HG03558 (cell line): ENCODE results near the gene PHAF1.

ENCODE experiments used
- ATAC-seq: cut with Tn5 transposase; IDR thresholded peaks from one replicate; pipeline ENCODE4 v1.9.1; 2021; ENCODE audit warnings: moderate number of reproducible peaks; ENCODE audit not compliant: unreplicated experiment; ENCODE audit errors: extremely low read depth

The PHAF1 gene

GRCh38 chr16:67145746-67146145 is 36.0 kb downstream of the PHAF1 start:
- no peak for ATAC-seq

GRCh38 chr16:67146523-67147357 is 37.0 kb downstream of the PHAF1 start:
- ATAC-seq, result no peak

- no peak for ATAC-seq
Observed at GRCh38 chr16:67147437-67148140, 37.8 kb downstream of the PHAF1 start.

- ATAC-seq, result no peak
Observed at GRCh38 chr16:67148221-67148620, 38.5 kb downstream of the PHAF1 start.

- ATAC-seq, result no peak
Observed at GRCh38 chr16:67148656-67149275, 39.0 kb downstream of the PHAF1 start.

DNA sequence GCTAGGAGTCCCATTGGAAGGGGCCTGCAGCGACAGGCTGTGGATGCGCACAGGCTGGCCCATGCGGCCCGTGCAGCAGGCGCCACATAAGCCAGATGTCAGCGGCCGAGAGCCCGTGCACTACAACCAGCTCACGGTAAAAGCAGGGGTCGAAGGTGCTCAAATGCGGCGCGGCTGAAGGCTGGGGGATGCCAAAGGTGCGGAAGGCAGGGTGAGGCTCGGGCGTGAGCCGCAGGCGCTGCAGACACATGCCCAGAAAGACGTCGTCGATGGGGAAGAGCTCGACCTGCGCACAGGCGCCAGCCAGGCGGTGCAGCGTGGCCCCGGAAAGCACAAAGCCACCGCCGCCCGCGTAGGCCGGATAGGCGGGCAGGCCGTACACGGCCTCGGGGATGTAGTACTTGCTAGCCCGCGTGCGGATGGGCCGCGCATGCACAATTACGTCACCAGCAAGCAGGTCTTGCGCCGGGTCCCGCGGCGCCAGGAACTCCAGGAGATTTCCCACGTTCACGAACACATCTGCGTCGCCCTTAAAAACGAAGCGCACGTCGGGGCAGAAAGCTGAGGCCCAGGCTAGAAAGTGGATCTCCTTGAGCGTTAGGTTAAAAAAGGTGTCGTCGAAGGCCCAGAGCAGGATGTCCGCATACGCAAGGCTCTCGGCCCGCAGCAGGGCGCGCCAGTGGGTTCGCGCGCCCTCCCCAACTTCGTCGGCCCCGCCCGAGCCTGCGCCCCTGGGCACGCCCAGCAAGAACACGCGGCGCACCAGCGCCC is 39.7 kb downstream of the PHAF1 start:
- no peak for ATAC-seq

DNA sequence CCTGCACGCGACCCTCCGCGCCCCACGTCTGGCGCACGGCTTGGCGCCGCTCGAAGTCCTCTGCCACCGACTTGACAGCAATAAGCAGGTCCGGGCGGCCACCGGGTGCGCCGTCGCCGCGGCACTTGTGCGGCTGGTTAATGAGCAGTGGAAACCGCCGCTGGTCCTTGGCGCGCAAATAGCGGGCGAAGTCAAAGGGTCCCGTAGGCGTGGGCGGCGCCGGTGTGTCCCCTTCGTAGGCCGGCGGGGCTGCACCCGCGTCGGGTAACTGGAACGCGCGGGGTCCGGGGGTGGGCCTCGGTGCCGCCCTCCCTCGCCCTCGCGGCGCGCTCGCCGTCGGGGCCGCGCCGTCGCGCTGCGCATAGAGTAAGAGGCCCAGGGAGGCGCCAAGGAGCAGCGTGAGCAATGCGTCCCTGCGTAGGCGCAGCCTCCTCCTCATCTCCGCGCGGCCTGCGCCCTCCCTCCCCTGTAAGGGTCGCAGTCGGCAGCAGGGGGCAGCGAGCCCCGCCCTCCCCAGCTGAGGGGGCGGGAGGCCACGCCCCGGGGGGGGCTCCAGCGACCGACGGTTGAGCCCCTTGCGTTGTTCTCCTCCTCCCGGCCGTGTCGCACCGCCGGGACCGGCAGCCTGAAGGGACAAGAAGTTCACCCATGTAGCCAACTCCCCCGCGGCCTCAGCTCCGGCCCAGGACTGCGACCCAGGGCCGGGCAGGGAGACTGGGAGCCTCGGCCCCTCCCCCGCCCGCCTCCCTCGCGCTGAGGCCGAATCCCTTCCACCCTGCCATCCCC is 40.5 kb downstream of the PHAF1 start:
- ATAC-seq, result no peak

DNA sequence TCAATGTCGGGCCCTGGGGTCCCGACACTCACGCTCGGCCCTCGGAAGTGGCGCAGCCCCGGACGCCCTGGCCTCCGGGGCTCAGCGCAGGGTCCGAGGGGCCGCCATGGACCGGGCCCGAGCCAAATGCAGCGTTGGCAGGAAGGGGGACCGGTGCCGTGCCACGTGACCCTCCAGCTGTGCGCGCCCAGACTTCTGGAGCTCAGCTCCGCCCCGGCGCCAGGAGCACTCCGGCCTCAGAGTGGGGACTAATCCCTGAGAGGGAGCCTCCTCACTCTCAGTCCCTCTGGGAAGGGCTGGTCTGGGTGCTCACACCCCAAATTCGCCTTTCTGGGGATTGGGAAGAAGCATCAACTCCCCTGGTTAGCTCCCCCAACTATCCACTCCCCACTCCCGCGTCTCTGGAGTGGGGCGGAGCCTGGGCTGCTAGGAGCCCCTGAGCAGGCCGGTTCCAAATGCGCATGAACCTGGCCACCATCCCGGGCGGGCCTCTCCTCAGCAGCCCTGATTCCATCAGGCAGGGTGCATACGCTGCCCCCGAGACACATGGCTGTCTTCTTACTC is 41.2 kb downstream of the PHAF1 start, which contains the start of gene B3GNT9:
B3GNT9 (minus strand) TSS at position 166 of the 564 bp plus-strand sequence. CDS start 513 bp downstream, outside the sequence.
- no peak for ATAC-seq

DNA sequence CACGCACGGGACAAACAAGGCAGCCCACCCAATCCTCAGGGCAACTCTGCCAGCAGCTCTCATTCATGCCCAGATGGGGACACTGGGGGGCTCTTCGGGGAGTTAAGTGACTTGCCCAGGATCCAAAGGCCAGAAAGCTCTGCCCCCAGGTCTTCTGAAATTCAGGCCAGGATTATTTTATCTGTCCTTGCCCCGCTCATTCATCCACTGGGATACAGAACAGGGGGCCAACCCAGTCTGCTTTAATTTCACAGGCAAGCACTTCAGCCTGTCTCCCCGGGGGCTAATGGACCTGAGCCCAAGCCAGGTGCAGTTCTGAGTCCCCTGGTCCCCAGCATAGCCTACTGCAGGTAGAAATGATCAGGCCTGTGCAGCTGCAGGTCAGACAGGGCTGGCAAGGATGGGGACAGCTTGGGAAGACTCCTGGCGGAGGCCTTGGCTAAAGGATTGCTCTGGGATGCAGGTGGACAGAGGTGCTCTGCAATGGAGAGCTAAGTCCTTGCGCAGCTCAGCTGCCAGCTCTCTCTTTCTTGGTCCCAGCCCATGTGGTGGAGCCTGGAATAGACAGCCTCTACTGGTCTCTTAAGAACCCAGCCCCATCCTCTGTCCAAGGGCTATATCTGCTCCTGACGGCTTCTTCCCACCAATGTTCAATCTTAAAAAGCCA is 41.8 kb downstream of the PHAF1 start:
- no peak for ATAC-seq

DNA sequence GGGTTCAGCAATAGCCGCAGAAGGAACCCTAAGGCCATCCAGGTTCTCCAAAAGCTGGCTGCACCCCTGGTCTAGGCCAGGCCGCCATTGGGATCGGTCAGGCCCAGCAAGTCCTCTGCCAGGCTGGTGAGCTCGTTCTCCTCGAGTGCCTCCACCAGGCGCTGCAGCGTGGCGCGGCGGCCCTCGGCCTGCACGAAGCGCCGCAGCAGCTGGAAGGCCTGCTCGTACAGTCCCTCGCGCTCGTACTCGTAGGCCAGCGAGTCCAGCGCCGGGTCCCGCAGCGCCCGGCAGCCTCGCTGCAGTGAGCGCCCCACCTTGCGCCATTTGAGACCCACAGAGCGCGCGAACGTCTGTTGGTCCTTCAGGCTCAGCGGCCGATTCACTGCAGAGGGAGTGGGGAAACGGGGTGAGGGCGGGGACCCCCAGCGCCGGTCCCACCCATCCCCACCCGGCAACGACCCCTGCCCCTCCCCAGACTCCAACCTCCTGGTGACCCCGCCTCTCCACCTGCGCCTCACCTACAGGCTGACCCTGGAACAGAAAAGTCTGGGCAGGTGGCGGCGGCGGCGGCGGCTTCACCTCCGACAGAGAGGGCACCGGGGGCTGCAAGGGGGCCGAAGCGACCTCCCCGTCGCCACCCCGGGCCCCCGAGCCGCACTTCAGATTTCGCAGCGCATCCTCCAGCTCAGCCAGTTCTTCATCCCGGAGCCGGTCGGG is 45.0 kb downstream of the PHAF1 start:
- no peak for ATAC-seq

GRCh38 chr16:67155295-67156142 is 45.8 kb downstream of the PHAF1 start:
- no peak for ATAC-seq

GRCh38 chr16:67156143-67156844 is 46.6 kb downstream of the PHAF1 start:
- no peak for ATAC-seq

- ATAC-seq, result no peak
Observed at GRCh38 chr16:67157106-67157748, 47.5 kb downstream of the PHAF1 start.

DNA sequence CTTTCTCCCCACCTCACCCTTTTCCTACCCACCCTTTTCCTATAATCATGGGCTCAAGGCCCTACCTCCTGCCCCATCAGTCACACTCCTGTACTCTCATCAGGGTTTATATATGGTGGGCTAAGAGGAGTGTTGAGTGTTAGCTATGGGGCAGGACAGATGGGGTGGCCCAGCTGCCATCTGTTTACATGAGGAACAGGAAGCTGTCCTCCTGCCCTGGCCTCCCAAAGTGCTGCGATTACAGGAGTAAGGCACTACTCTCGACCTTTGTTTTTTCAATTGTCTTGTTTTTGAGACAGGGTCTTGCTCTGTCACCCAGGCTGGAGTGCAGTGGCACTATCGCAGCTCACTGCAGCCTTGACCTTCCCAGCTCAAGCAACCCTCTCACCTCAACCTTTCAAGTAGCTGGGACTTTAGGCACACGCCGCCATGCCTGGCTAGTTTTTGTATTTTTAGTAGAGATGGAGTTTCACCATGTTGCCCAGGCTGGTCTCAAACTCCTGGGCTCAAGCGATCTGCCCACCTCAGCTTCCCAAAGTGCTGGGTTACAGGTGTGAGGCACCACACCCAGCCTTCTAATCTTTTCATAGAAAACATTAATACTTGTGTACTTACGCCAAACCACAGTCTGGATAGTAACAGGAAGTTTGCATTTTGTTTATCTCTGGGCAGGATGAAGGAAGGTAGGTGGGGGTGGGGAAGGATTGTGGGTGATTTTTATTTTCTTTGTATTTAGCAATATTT is 48.3 kb downstream of the PHAF1 start:
- ATAC-seq, result no peak
